Measurements from ENCODE around the gene KIN. TPM values are rescaled to one million over a fixed set of nuclear protein-coding genes. Genes with fewer than 3 reads are reported as not detected.

The KIN gene
- total and polyA plus RNA-seq, 2 of the 4 experiments (the other 2 are of a cell fraction) = 3.0 to 6.4 TPM

DNA sequence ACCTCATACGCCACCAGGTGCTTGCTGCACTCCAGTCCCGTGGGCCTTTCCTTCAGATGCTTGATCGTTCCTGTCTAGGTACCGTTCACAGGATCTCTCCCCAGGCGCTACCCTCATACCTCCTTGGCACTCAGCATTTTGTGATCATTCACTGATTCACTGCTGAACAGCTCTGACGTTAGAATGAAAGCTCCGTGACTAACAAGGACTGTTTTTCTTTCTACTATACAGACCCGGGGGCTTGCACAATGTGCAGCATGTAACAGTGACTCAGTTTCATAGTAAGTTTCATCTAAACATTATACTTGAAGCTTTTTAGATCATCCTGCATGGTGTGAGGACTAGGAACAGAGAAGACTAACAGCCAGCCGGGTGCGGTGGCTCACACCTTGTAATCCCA lies 20.6 kb downstream of the KIN start:
- peaks cover 7% of the 10 kb centered on the region; the same call in 1 of the 2 replicates for H4K20me1 ChIP-seq (ENCODE audit: insufficient read depth, low read length)
- POLR2A ChIA-PET (ENCODE audit: unreplicated experiment) = no interaction called here
- peak; percentile 97 for DNase-seq

More for the DNA sequence above, 20.6 kb downstream of the KIN start:
- H3K4me2 ChIP-seq (ENCODE audit: low read depth, low read length) = peak overlapping the region; percentile 14; the same call in 1 of the 2 replicates
- H2BK5ac ChIP-seq (ENCODE audit: low read depth, low read length, poor library complexity, severe bottlenecking) = no peak overlapping the region
- H3K9me1 ChIP-seq (ENCODE audit: insufficient read depth, low read length) = no peaks in the 10 kb centered on the region; the same call in 1 of the 2 replicates
- no peak overlapping the region for H3K23ac ChIP-seq (ENCODE audit: low read depth, low read length)
- CTCF ChIA-PET = no interaction called here
- TF ChIP-seq FOS (IDR thresholded peaks at IDR 0.05; ENCODE audit: low read depth, low read length) (peak; percentile 93), MXI1 (IDR thresholded peaks at IDR 0.05; ENCODE audit: borderline replicate concordance, low read depth, low read length) (peak; percentile 70), MAZ (IDR thresholded peaks at IDR 0.05; ENCODE audit: borderline replicate concordance, low read depth, low read length) (no peak), RFX5 (IDR thresholded peaks at IDR 0.05; ENCODE audit: low read depth, low read length) (no peak), CEBPB (IDR thresholded peaks at IDR 0.05; ENCODE audit: low read depth, low read length) (peak; percentile 99), CHD1 (IDR thresholded peaks at IDR 0.05; ENCODE audit: low read depth, low read length) (no peak), RCOR1 (IDR thresholded peaks at IDR 0.05; ENCODE audit: insufficient replicate concordance, low read length) (no peak), SMC3 (IDR thresholded peaks at IDR 0.05; ENCODE audit: low read depth, low read length) (no peak), NFE2L2 (IDR thresholded peaks at IDR 0.05; ENCODE audit: low read depth, low read length) (peak; percentile 23; the same call in 1 of the 2 replicates)
- TF ChIP-seq, protein P1, sequence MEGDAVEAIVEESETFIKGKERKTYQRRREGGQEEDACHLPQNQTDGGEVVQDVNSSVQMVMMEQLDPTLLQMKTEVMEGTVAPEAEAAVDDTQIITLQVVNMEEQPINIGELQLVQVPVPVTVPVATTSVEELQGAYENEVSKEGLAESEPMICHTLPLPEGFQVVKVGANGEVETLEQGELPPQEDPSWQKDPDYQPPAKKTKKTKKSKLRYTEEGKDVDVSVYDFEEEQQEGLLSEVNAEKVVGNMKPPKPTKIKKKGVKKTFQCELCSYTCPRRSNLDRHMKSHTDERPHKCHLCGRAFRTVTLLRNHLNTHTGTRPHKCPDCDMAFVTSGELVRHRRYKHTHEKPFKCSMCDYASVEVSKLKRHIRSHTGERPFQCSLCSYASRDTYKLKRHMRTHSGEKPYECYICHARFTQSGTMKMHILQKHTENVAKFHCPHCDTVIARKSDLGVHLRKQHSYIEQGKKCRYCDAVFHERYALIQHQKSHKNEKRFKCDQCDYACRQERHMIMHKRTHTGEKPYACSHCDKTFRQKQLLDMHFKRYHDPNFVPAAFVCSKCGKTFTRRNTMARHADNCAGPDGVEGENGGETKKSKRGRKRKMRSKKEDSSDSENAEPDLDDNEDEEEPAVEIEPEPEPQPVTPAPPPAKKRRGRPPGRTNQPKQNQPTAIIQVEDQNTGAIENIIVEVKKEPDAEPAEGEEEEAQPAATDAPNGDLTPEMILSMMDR (conservative IDR thresholded peaks at IDR 0.05; ENCODE audit: low read depth, low read length) = no peak
- TF ChIP-seq, protein P2, sequence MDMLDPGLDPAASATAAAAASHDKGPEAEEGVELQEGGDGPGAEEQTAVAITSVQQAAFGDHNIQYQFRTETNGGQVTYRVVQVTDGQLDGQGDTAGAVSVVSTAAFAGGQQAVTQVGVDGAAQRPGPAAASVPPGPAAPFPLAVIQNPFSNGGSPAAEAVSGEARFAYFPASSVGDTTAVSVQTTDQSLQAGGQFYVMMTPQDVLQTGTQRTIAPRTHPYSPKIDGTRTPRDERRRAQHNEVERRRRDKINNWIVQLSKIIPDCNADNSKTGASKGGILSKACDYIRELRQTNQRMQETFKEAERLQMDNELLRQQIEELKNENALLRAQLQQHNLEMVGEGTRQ (IDR thresholded peaks at IDR 0.05; ENCODE audit: low read depth, low read length) = no peak
- TF ChIP-seq, protein P3, sequence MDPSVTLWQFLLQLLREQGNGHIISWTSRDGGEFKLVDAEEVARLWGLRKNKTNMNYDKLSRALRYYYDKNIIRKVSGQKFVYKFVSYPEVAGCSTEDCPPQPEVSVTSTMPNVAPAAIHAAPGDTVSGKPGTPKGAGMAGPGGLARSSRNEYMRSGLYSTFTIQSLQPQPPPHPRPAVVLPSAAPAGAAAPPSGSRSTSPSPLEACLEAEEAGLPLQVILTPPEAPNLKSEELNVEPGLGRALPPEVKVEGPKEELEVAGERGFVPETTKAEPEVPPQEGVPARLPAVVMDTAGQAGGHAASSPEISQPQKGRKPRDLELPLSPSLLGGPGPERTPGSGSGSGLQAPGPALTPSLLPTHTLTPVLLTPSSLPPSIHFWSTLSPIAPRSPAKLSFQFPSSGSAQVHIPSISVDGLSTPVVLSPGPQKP (IDR thresholded peaks at IDR 0.05; ENCODE audit: borderline replicate concordance, low read depth, low read length) = no peak
- H3K4me1 ChIP-seq (ENCODE audit: control insufficient read depth, insufficient read depth, low read length) = 0 out of 2 replicates have a peak, but pooled peaks cover 1% of the 10 kb centered on the region
- in situ Hi-C loops (cut with MboI; ENCODE audit: low sequenced_read_pairs) = no loop called here
- no CpG with 5 or more reads among the region's 10 CpGs for WGBS, 2 experiments (ENCODE audit: extremely low coverage in 2 of 2, insufficient read length in 1 of 2)
- no peak overlapping the region for H2BK20ac ChIP-seq (ENCODE audit: low read depth, low read length)
- dilution Hi-C loops (cut with HindIII; ENCODE audit: low sequenced_read_pairs, unreplicated experiment) = no loop called here
- intact Hi-C loops (cut with micrococcal nuclease) = no loop called here
- no peak overlapping the region for H3K56ac ChIP-seq (ENCODE audit: extremely low read depth, insufficient read depth, low read length)
- no peak overlapping the region for H4K91ac ChIP-seq (ENCODE audit: insufficient read depth, low read depth, low read length)
- no peak overlapping the region for H4K5ac ChIP-seq (ENCODE audit: low read depth, low read length)
- H3K27ac ChIP-seq (ENCODE audit: insufficient read depth, low read length) = no peak overlapping the region
- no peak overlapping the region for H2BK120ac ChIP-seq (ENCODE audit: low read depth, low read length)
- no peak overlapping the region for H4K8ac ChIP-seq (ENCODE audit: low read depth in 2 of 2, low read length in 2 of 2)
- peak overlapping the region; percentile 40 for H2AFZ ChIP-seq (replicated peaks; ENCODE audit: low read length, poor library complexity)
- H2AK5ac ChIP-seq (ENCODE audit: low read depth, low read length) = no peak overlapping the region
- H3K9me3 ChIP-seq (ENCODE audit: control insufficient read depth, insufficient read depth, low read length) = no peaks in the 10 kb centered on the region
- no peak overlapping the region for H3K4ac ChIP-seq (ENCODE audit: low read depth, low read length)
- no peaks in the 10 kb centered on the region for H3K27me3 ChIP-seq (ENCODE audit: control insufficient read depth, insufficient read depth, low read length)
- no peak overlapping the region for H3K18ac ChIP-seq (ENCODE audit: low read depth, low read length)
- no peak overlapping the region for H3K9ac ChIP-seq (ENCODE audit: low read depth, low read length)
- H3K4me3 ChIP-seq (ENCODE audit: insufficient read depth, low read depth, low read length) = no peak overlapping the region
- H3K79me1 ChIP-seq (ENCODE audit: low read depth in 1 of 2, low read length in 2 of 2) = peaks cover 6 to 7% of the 10 kb centered on the region in 2 experiments; a peak in 2 of 4 replicates
- no peak overlapping the region for H2AK9ac ChIP-seq (replicated peaks; ENCODE audit: low read depth, low read length, poor library complexity)
- H3K14ac ChIP-seq (replicated peaks; ENCODE audit: low read depth, low read length) = no peak overlapping the region
- ATAC-seq (ENCODE audit: low read depth) = peak; percentile 99
- BruUV-seq (replicated peaks) = no TSS peak
- H2BK15ac ChIP-seq (ENCODE audit: low read depth, low read length) = no peak overlapping the region
- peaks cover 31% of the 10 kb centered on the region for H3K36me3 ChIP-seq (ENCODE audit: control insufficient read depth, insufficient read depth, low read length)

Data from IMR-90 (cell line).